H1 (cell line): ENCODE results near the gene INPP4B. TPM values are rescaled to one million over a fixed set of nuclear protein-coding genes. Genes with fewer than 3 reads are reported as not detected.

ENCODE experiments used
- CTCF ChIA-PET: fragments of 300-600 bp; sonication (Branson Sonifier 250); formaldehyde crosslinking; loops from one replicate; lab custom pipeline; 2021; ENCODE audit not compliant: partially characterized antibody; lab: Charles Lee
- POLR2A ChIA-PET: fragments of 300-600 bp; sonication (Branson Sonifier 250); formaldehyde crosslinking; loops from one replicate; lab custom pipeline; 2021; ENCODE audit warnings: inconsistent platforms; ENCODE audit not compliant: partially characterized antibody; lab: Charles Lee
- DNase-seq, 2 experiments: peaks; one replicate each; pipeline versions ENCODE4 v3.0.0 to v3.0.0-alpha.2; 2010 to 2022; ENCODE audit warnings: low spot score in 2 of 2, low read depth in 1 of 2, mixed read lengths in 1 of 2
- FAIRE-seq: peaks from 2 replicates; lab custom pipeline; 2011; peaks lifted over from hg19 to GRCh38; lab: Jason Lieb, UNC
- H2AFZ ChIP-seq: 2 replicates; pipeline ENCODE4 v1.8.1; 2012; ENCODE audit warnings: low read length, inconsistent platforms
- H2AK5ac ChIP-seq: 2 replicates; pipeline ENCODE4 v1.6.1; 2013; ENCODE audit warnings: low read depth, low read length
- H2BK120ac ChIP-seq: replicated peaks from 2 replicates; pipeline ENCODE3; 2013; ENCODE audit warnings: low read depth, low read length, inconsistent platforms
- H2BK12ac ChIP-seq: 2 replicates; pipeline ENCODE4 v1.6.1; 2013; ENCODE audit warnings: low read depth, low read length
- H2BK15ac ChIP-seq: 2 replicates; pipeline ENCODE4 v1.6.1; 2013; ENCODE audit warnings: low read length
- H2BK20ac ChIP-seq: 2 replicates; pipeline ENCODE4 v1.6.1; 2013; ENCODE audit warnings: low read length
- H2BK5ac ChIP-seq: 2 replicates; pipeline ENCODE4 v1.6.1; 2013; ENCODE audit warnings: low read depth, low read length
- H3K14ac ChIP-seq: 2 replicates; pipeline ENCODE4 v1.6.1; 2013; ENCODE audit warnings: inconsistent platforms; ENCODE audit not compliant: insufficient read length
- H3K18ac ChIP-seq: 2 replicates; pipeline ENCODE4 v1.6.1; 2013; ENCODE audit warnings: low read length; ENCODE audit errors: extremely low read depth
- H3K23ac ChIP-seq: 2 replicates; pipeline ENCODE4 v1.6.1; 2013; ENCODE audit warnings: inconsistent platforms; ENCODE audit not compliant: insufficient read length
- H3K23me2 ChIP-seq: 2 replicates; pipeline ENCODE4 v1.6.1; 2013; ENCODE audit warnings: low read depth, low read length
- H3K27ac ChIP-seq: 2 replicates; pipeline ENCODE4 v1.6.1; 2011; ENCODE audit warnings: low read depth, low read length, inconsistent platforms
- H3K27me3 ChIP-seq, 4 experiments: replicated peaks in 1 of 4; 1 replicate in 1 of 4; 2 replicates in 3 of 4; pipeline versions ENCODE4 v1.6.1 to v1.8.1; 2011 to 2013; ENCODE audit warnings: low read length in 3 of 4, mild to moderate bottlenecking in 3 of 4, inconsistent platforms in 2 of 4, mixed read lengths in 2 of 4, moderate library complexity in 1 of 4; ENCODE audit not compliant: control insufficient read depth in 3 of 4, insufficient read depth in 3 of 4; ENCODE audit errors: extremely low read depth in 1 of 4
- H3K36me3 ChIP-seq, 4 experiments: 2 replicates each; pipeline versions ENCODE4 v1.6.1 to v1.8.1; 2011 to 2013; ENCODE audit warnings: mild to moderate bottlenecking in 4 of 4, low read length in 3 of 4, moderate library complexity in 2 of 4, control low read depth in 1 of 4, inconsistent platforms in 1 of 4; ENCODE audit not compliant: insufficient read depth in 4 of 4, control insufficient read depth in 2 of 4
- H3K4ac ChIP-seq: replicated peaks from 2 replicates; pipeline ENCODE3; 2013; ENCODE audit warnings: low read length, low read depth, mixed read lengths, inconsistent platforms; ENCODE audit not compliant: insufficient read length
- H3K4me1 ChIP-seq, 4 experiments: replicated peaks in 1 of 4; 1 replicate in 1 of 4; 2 replicates in 3 of 4; pipeline versions ENCODE4 v1.6.1 to v1.8.1; 2011 to 2013; ENCODE audit warnings: low read length in 3 of 4, inconsistent platforms in 2 of 4, mixed read lengths in 1 of 4; ENCODE audit not compliant: insufficient read depth in 4 of 4, control insufficient read depth in 3 of 4
- H3K4me2 ChIP-seq, 2 experiments: 2 replicates each; pipeline versions ENCODE4 v1.6.1 to v1.8.1; 2011 to 2013; ENCODE audit warnings: low read depth in 2 of 2, low read length in 2 of 2, control low read depth in 1 of 2, inconsistent platforms in 1 of 2, mild to moderate bottlenecking in 1 of 2; ENCODE audit not compliant: insufficient read depth in 1 of 2
- H3K4me3 ChIP-seq, 4 experiments: fragments of 200-600, 300-600 bp in 1 of 4; sonication (generic), shearing (Covaris generic), sonication (Bioruptor Twin) in 1 of 4; 2 replicates each; pipeline versions ENCODE4 v1.5.1 to v1.8.1; 2011 to 2016; ENCODE audit warnings: low read length in 4 of 4, low read depth in 3 of 4, control low read depth in 2 of 4, inconsistent platforms in 2 of 4, mild to moderate bottlenecking in 2 of 4, mixed read lengths in 1 of 4, moderate library complexity in 1 of 4; ENCODE audit not compliant: insufficient read depth in 2 of 4; ENCODE audit errors: extremely low read depth in 1 of 4
- H3K56ac ChIP-seq: replicated peaks from 2 replicates; pipeline ENCODE3; 2013; ENCODE audit warnings: low read depth, mild to moderate bottlenecking, mixed read lengths, low read length, inconsistent platforms; ENCODE audit not compliant: insufficient read length
- H3K79me1 ChIP-seq: 2 replicates; pipeline ENCODE4 v1.6.1; 2013; ENCODE audit warnings: low read depth, low read length, control low read depth
- H3K79me2 ChIP-seq, 2 experiments: 2 replicates each; pipeline versions ENCODE4 v1.6.1 to v1.8.1; 2012 to 2013; ENCODE audit warnings: low read length in 2 of 2, mild to moderate bottlenecking in 2 of 2, inconsistent platforms in 1 of 2; ENCODE audit not compliant: insufficient read depth in 2 of 2, control insufficient read depth in 1 of 2
- H3K9ac ChIP-seq, 4 experiments: replicated peaks in 1 of 4; 1 replicate in 1 of 4; 2 replicates in 3 of 4; pipeline versions ENCODE4 v1.6.1 to v1.8.1; 2011 to 2013; ENCODE audit warnings: low read depth in 3 of 4, low read length in 3 of 4, control low read depth in 2 of 4, mild to moderate bottlenecking in 2 of 4, moderate library complexity in 2 of 4, inconsistent platforms in 1 of 4; ENCODE audit errors: extremely low read depth in 1 of 4
- H3K9me3 ChIP-seq, 2 experiments: 2 replicates each; pipeline versions ENCODE4 v1.6.1 to v1.8.1; 2012 to 2013; ENCODE audit warnings: mild to moderate bottlenecking in 2 of 2, moderate library complexity in 2 of 2, control low read depth in 1 of 2, inconsistent platforms in 1 of 2, low read depth in 1 of 2, low read length in 1 of 2, mixed read lengths in 1 of 2; ENCODE audit not compliant: insufficient read depth in 2 of 2
- H4K20me1 ChIP-seq, 2 experiments: replicated peaks in 1 of 2; 2 replicates each; pipeline versions ENCODE3 to v1.8.1; 2011 to 2013; ENCODE audit warnings: inconsistent platforms in 2 of 2, low read length in 2 of 2, mild to moderate bottlenecking in 1 of 2; ENCODE audit not compliant: insufficient read depth in 2 of 2, control insufficient read depth in 1 of 2
- H4K5ac ChIP-seq: 2 replicates; pipeline ENCODE4 v1.6.1; 2013; ENCODE audit warnings: low read length, low read depth, mixed read lengths, inconsistent platforms; ENCODE audit not compliant: insufficient read length
- H4K8ac ChIP-seq: 2 replicates; pipeline ENCODE4 v1.8.0; 2013; ENCODE audit warnings: mild to moderate bottlenecking, moderate library complexity, low read length, inconsistent platforms; ENCODE audit not compliant: insufficient read depth; ENCODE audit errors: extremely low read depth
- H4K91ac ChIP-seq: replicated peaks from 2 replicates; pipeline ENCODE3; 2013; ENCODE audit warnings: low read length, mixed read lengths, inconsistent platforms; ENCODE audit not compliant: insufficient read length
- ASH2L ChIP-seq: fragments of 200-600, 300-600 bp; sonication (generic); IDR thresholded peaks from one replicate; pipeline ENCODE4 v1.7.1; 2017; ENCODE audit warnings: low read length
- CREB1 ChIP-seq: IDR thresholded peaks from 2 replicates; pipeline ENCODE4 v1.6.1; 2012; ENCODE audit warnings: inconsistent platforms
- JUND ChIP-seq: IDR thresholded peaks from 2 replicates; pipeline ENCODE4 v1.6.1; 2011; ENCODE audit warnings: mild to moderate bottlenecking, improper control_type of control experiment, low read length
- KDM1A ChIP-seq: fragments of 200-600, 300-600 bp; sonication (generic); IDR thresholded peaks from 2 replicates; pipeline ENCODE4 v1.7.1; 2016; ENCODE audit warnings: mild to moderate bottlenecking, low read length, borderline replicate concordance
- MAFK ChIP-seq: IDR thresholded peaks from 2 replicates; pipeline ENCODE4 v1.6.1; 2012; ENCODE audit warnings: low read depth, mild to moderate bottlenecking, improper control_type of control experiment, low read length
- RNF2 ChIP-seq: fragments of 200-900, 300-1000 bp; sonication (generic); IDR thresholded peaks from 2 replicates; pipeline ENCODE4 v1.7.1; 2016; ENCODE audit warnings: borderline replicate concordance, low read depth, mild to moderate bottlenecking, antibody characterized with exemption, low read length; ENCODE audit not compliant: poor library complexity, severe bottlenecking; ENCODE audit errors: missing control alignments
- SIX5 ChIP-seq: IDR thresholded peaks from 2 replicates; pipeline ENCODE4 v1.6.1; 2011; ENCODE audit warnings: mild to moderate bottlenecking, low read depth, low read length
- SP2 ChIP-seq: IDR thresholded peaks from 2 replicates; pipeline ENCODE4 v1.6.1; 2012; ENCODE audit warnings: mild to moderate bottlenecking, low read length, inconsistent platforms
- SRF ChIP-seq: IDR thresholded peaks from 2 replicates; pipeline ENCODE4 v1.6.1; 2011; ENCODE audit warnings: mild to moderate bottlenecking, low read depth, low read length, moderate library complexity
- SUZ12 ChIP-seq: fragments of 200-600 bp; sonication (generic); IDR thresholded peaks from 2 replicates; pipeline ENCODE4 v1.6.1; 2012; ENCODE audit warnings: mild to moderate bottlenecking, inconsistent platforms, low read length, moderate library complexity, mixed read lengths
- TCF12 ChIP-seq: IDR thresholded peaks from 2 replicates; pipeline ENCODE4 v1.6.1; 2011; ENCODE audit warnings: low read depth, mild to moderate bottlenecking, low read length
- WGBS, 2 experiments: shearing (Covaris generic) in 1 of 2; methylation state at CpG; one replicate each; pipeline versions ENCODE4 v1.1.6 to v1.1.7; 2013 to 2015; ENCODE audit warnings: low lambda C conversion rate in 2 of 2, mixed read lengths in 2 of 2, inconsistent platforms in 1 of 2, low coverage in 1 of 2, missing lambda C conversion rate in 1 of 2; ENCODE audit not compliant: insufficient replicate concordance in 2 of 2, insufficient coverage in 1 of 2, insufficient read length in 1 of 2; ENCODE audit errors: extremely low coverage in 1 of 2, missing lambda C conversion rate in 1 of 2; 5-methylcytosine and 5-hydroxymethylcytosine counted together
- polyA plus RNA-seq, 7 experiments: library from polyadenylated mRNA; depleted of rRNA in 3 of 7; stranded (reverse) in 5 of 7; unstranded in 2 of 7; fragments of >200 nt in 5 of 7; fragments of 200-250 nt in 2 of 7; gene quantifications; 1 replicate in 5 of 7; 2 replicates in 1 of 7; 4 replicates in 1 of 7; pipeline versions ENCODE4 v1.2.1 to v1.2.3, GENCODE V29; 2011 to 2013; ENCODE audit warnings: missing spikeins in 2 of 7, mixed read lengths in 2 of 7
- total RNA-seq: library from RNA; stranded (reverse); fragmentation: NEBNext Ultra II Directional; extraction: Animal tissue kit (Norgen Biotek cat#: 25700); gene quantifications from 2 replicates; pipeline ENCODE4 v1.2.1, GENCODE V29; 2021

The INPP4B gene
- total and polyA plus RNA-seq, 2 of the 8 experiments (the other 6 are each of a cell fraction or from before 2014, with no cell fraction given): 0.11 to 0.54 TPM

DNA sequence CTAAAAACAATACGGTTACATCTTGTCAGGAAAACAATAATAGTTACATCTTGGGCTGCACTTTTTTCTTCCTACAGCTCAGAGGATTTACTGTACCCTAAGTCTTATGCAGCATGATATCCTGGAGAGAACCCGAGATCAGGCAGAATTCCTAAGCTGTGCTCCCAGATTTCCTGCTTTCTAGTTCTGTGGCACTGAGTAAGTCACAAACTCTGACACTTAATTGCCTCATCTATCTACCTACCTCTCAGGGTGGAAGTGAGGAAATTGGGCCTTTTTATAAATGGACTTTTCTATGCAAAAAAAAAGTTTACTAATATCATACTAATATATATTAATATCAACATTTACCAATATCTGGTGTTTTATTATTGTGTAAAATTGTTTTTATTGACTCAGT, 438.5 kb downstream of the INPP4B start:
- Histone ChIP-seq H4K20me1 (no peaks in the 10 kb centered on the region), H3K9me3 (no peaks in the 10 kb centered on the region), H2BK12ac (no peak overlapping the region; the same call in 1 of the 2 replicates), H4K91ac (no peak overlapping the region), H3K23ac (no peak overlapping the region), H3K18ac (no peak overlapping the region), H3K79me2 (no peaks in the 10 kb centered on the region), H2BK120ac (no peak overlapping the region), H3K27ac (no peak overlapping the region), H4K8ac (no peak overlapping the region), H2BK5ac (no peak overlapping the region), H3K4me1 (peaks cover 0 to 13% (median 11%) of the 10 kb centered on the region in 4 experiments; a peak in 4 of 7 replicates), H2AFZ (no peak overlapping the region), H3K4ac (no peak overlapping the region), H3K36me3 (no peaks in the 10 kb centered on the region), H4K5ac (no peak overlapping the region), H3K14ac (no peak overlapping the region), H2BK20ac (no peak overlapping the region), H3K9ac (peak overlapping the region in 1 of 4 experiments; percentile 34; a peak in 1 of 7 replicates), H2AK5ac (no peak overlapping the region), H3K27me3 (peaks cover 0 to 1% (median 0%) of the 10 kb centered on the region in 4 experiments; a peak in 1 of 7 replicates), H3K56ac (no peak overlapping the region), H3K4me2 (no peak overlapping the region), H3K23me2 (no peaks in the 10 kb centered on the region), H3K4me3 (no peak overlapping the region), H2BK15ac (no peak overlapping the region)
- no peak for DNase-seq
- ChIA-PET POLR2A (no interaction called here), CTCF (no interaction called here)
- WGBS, 2 experiments: 70% methylated on average over 2 of the region's 2 CpGs; no CpG with 5 or more reads in 1 of the 2 experiments
- TF ChIP-seq SRF (no peak), RNF2 (no peak), SUZ12 (no peak), JUND (no peak), SIX5 (no peak), TCF12 (no peak), MAFK (no peak), CREB1 (no peak), SP2 (no peak), KDM1A (no peak), ASH2L (no peak)
- TF ChIP-seq, all 59 proteins: peak for 0
- H3K79me1 ChIP-seq: no peaks in the 10 kb centered on the region
- peak; percentile 42 for FAIRE-seq
